B cell (primary cell): Measurements from ENCODE around the gene MYL4. TPM values are rescaled to one million over a fixed set of nuclear protein-coding genes. Genes with fewer than 3 reads are reported as not detected.

Source experiments
- ATAC-seq: fragments of 200-7000 bp; cut with Tn5 transposase; one replicate; pipeline ENCODE4 v1.10.0; 2021; ENCODE audit warnings: low read depth, mild to moderate bottlenecking, moderate number of reproducible peaks, moderate library complexity
- CTCF ChIA-PET: fragments of 350-600 bp; sonication (Branson Sonifier 250); formaldehyde crosslinking; loops from one replicate; lab custom pipeline; 2021; ENCODE audit warnings: antibody characterized with exemption, inconsistent platforms; lab: Charles Lee
- POLR2A ChIA-PET: fragments of 350-600 bp; sonication (Branson Sonifier 250); formaldehyde crosslinking; loops from one replicate; lab custom pipeline; 2021; ENCODE audit warnings: antibody characterized with exemption; lab: Charles Lee
- DNase-seq: peaks from one replicate; pipeline ENCODE4 v3.0.0; 2013
- H2AFZ ChIP-seq: 2 replicates; pipeline ENCODE4 v1.6.1; 2012; ENCODE audit warnings: mild to moderate bottlenecking, low read depth, low read length; ENCODE audit not compliant: insufficient read depth, poor library complexity, severe bottlenecking
- H3K27ac ChIP-seq, 2 donors: 1 replicate in 1 of 2; 2 replicates in 1 of 2; pipeline ENCODE4 v1.5.1; 2012 to 2013; ENCODE audit warnings: low read length in 2 of 2, mild to moderate bottlenecking in 2 of 2, moderate library complexity in 1 of 2
- H3K27me3 ChIP-seq, 4 experiments: fragments of 200-600 bp in 1 of 4; sonication (generic) in 1 of 4; replicated peaks in 1 of 4; 1 replicate in 2 of 4; 2 replicates in 2 of 4; pipeline versions ENCODE4 v1.6.1 to v1.7.0; 2013 to 2016; ENCODE audit warnings: low read length in 3 of 4, mild to moderate bottlenecking in 2 of 4, mixed read lengths in 1 of 4, moderate library complexity in 1 of 4; ENCODE audit not compliant: insufficient read depth in 4 of 4, control insufficient read depth in 3 of 4; ENCODE audit errors: control extremely low read depth in 1 of 4
- H3K36me3 ChIP-seq, 2 experiments: replicated peaks in 1 of 2; 1 replicate in 1 of 2; 2 replicates in 1 of 2; pipeline versions ENCODE4 v1.6.1 to v1.7.1; 2013; ENCODE audit warnings: low read length in 1 of 2; ENCODE audit not compliant: insufficient read depth in 2 of 2, control insufficient read depth in 1 of 2; ENCODE audit errors: control extremely low read depth in 1 of 2, extremely low read depth in 1 of 2
- H3K4me1 ChIP-seq, 2 donors: fragments of 200-600 bp in 1 of 2; sonication (generic) in 1 of 2; 1 replicate in 1 of 2; 2 replicates in 1 of 2; pipeline versions ENCODE4 v1.5.1 to v1.6.1; 2013 to 2017; ENCODE audit warnings: low read length in 2 of 2; ENCODE audit not compliant: control insufficient read depth in 2 of 2, insufficient read depth in 2 of 2
- H3K4me2 ChIP-seq: replicated peaks from 2 replicates; pipeline ENCODE3; 2012; ENCODE audit warnings: mild to moderate bottlenecking, low read depth, low read length; ENCODE audit not compliant: poor library complexity, severe bottlenecking
- H3K4me3 ChIP-seq, 5 experiments: fragments of 200-600 bp in 1 of 5; sonication (generic) in 1 of 5; 1 replicate in 3 of 5; 2 replicates in 2 of 5; pipeline versions ENCODE4 v1.5.1 to v1.7.0; 2011 to 2016; ENCODE audit warnings: low read length in 4 of 5, mild to moderate bottlenecking in 4 of 5, low read depth in 2 of 5, control low read depth in 1 of 5, moderate library complexity in 1 of 5; ENCODE audit not compliant: insufficient read depth in 1 of 5; ENCODE audit errors: control extremely low read depth in 1 of 5, extremely low read depth in 1 of 5
- H3K79me2 ChIP-seq: fragments of 200-600 bp; sonication (generic); one replicate; pipeline ENCODE4 v1.6.0; 2016; ENCODE audit warnings: low read length; ENCODE audit not compliant: control insufficient read depth, insufficient read depth
- H3K9ac ChIP-seq: fragments of 200-600 bp; sonication (generic); 2 replicates; pipeline ENCODE4 v1.6.1; 2017; ENCODE audit warnings: mild to moderate bottlenecking, low read length, moderate library complexity
- H3K9me3 ChIP-seq, 3 donors: one replicate each; pipeline versions ENCODE4 v1.6.1 to v1.7.1; 2013; ENCODE audit warnings: low read length in 2 of 3; ENCODE audit not compliant: control insufficient read depth in 2 of 3, insufficient read depth in 1 of 3; ENCODE audit errors: control extremely low read depth in 1 of 3
- H4K20me1 ChIP-seq: 2 replicates; pipeline ENCODE4 v1.6.0; 2012; ENCODE audit warnings: mild to moderate bottlenecking, low read length; ENCODE audit not compliant: insufficient read depth, control insufficient read depth, poor library complexity, severe bottlenecking
- H3K27ac Mint-ChIP-seq: one replicate; pipeline ENCODE4 v1.8.0; 2021; ENCODE audit warnings: mixed read lengths
- H3K27me3 Mint-ChIP-seq: one replicate; pipeline ENCODE4 v1.8.0; 2021; ENCODE audit warnings: mixed read lengths
- H3K4me1 Mint-ChIP-seq: one replicate; pipeline ENCODE4 v1.8.0; 2021; ENCODE audit warnings: mixed read lengths
- H3K4me3 Mint-ChIP-seq: one replicate; pipeline ENCODE4 v1.8.0; 2021; ENCODE audit warnings: mixed read lengths
- H3K9me3 Mint-ChIP-seq: one replicate; pipeline ENCODE4 v1.8.0; 2022; ENCODE audit warnings: mixed read lengths; ENCODE audit not compliant: insufficient read depth
- EZH2 ChIP-seq: IDR thresholded peaks from 2 replicates; pipeline ENCODE4 v1.6.1; 2012; ENCODE audit warnings: borderline replicate concordance, low read depth, mild to moderate bottlenecking, moderate library complexity, low read length; ENCODE audit not compliant: insufficient read depth, poor library complexity, severe bottlenecking
- WGBS: methylation state at CpG from one replicate; pipeline ENCODE4 v1.1.5; 2013; ENCODE audit warnings: missing lambda C conversion rate; ENCODE audit not compliant: insufficient coverage; 5-methylcytosine and 5-hydroxymethylcytosine counted together
- intact Hi-C: fragments of 100-400 bp; cut with micrococcal nuclease; formaldehyde crosslinking; loops from one replicate; pipeline ENCODE4 v1.10.0; 2022
- polyA minus RNA-seq: library from RNA; depleted of rRNA, polyadenylated mRNA; stranded (reverse); fragments of >200 nt; gene quantifications from 2 replicates; pipeline ENCODE4 v1.2.3, GENCODE V29; 2012
- polyA plus RNA-seq: library from polyadenylated mRNA; depleted of rRNA; stranded (reverse); fragments of >200 nt; gene quantifications from 2 replicates; pipeline ENCODE4 v1.2.3, GENCODE V29; 2012
- total RNA-seq, 2 donors: library from RNA; stranded (reverse); fragments of 120-200 nt in 1 of 2; gene quantifications; 1 replicate in 1 of 2; 2 replicates in 1 of 2; pipeline versions ENCODE4 v1.2.3 to v1.2.4, GENCODE V29; 2013 to 2022
- TF ChIP-seq, protein P1 (sequence below): fragments of 200-600 bp; IDR thresholded peaks from one replicate; pipeline ENCODE4 v1.8.0; 2022; ENCODE audit warnings: antibody characterized with exemption, mild to moderate bottlenecking

The MYL4 gene
- total RNA-seq: 0.42 TPM in 1 of 2 replicates, not detected in the other
- 25.7 TPM for total RNA-seq (2013)
- polyA plus RNA-seq: 0.16 and 0.26 TPM in 2 replicates
- 0.94 and 1.9 TPM in 2 replicates for polyA minus RNA-seq

DNA sequence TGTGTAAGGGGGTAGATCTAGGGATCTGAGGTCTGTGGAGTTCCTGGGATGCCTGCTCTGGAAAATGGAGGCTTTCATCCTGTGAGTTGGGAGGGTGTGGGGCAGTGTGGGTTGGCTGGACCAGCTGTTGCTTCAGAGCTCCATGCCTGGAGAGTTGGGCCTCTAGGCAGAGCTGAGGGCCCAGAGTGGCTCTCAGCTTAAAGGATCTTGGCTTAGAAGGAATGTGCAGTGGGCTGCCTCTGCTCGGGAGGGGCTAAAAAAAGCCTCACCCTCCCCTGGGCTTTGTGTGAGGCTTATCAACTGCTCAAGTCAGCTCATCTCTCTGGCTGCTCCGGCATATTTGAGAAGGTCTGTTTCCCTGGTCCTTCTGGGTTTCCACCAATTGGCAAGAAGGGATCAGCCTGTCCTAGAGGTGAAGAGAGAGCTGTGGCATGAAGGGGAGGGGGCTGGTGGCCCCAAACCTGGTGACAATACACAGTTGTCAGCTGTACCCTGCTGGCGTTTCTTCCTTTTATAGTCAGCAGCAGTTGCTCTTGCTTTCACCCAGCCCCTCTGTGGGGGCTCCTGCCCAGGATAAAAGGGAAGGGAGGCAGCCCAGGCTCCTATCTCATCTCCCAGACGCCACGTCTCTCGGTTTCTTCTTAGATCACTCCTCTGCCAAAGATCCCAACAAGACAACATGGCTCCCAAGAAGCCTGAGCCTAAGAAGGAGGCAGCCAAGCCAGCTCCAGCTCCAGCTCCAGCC, at the start of gene MYL4:
Gene MYL4, plus strand, starts transcription at position 605 of the 745 bp plus-strand sequence. Its CDS starts 75 bp downstream, at position 680.
- no peak for DNase-seq
- Histone ChIP-seq H3K4me1 (peaks cover 53 to 56% of the 10 kb centered on the region in 2 donors), H3K9me3 (no peaks in the 10 kb centered on the region), H3K27ac (no peak within 1 kb of the TSS), H4K20me1 (no peaks in the 10 kb centered on the region), H3K27me3 (no peaks in the 10 kb centered on the region), H3K9ac (no peak within 1 kb of the TSS), H3K79me2 (no peaks in the 10 kb centered on the region), H3K4me2 (peak within 1 kb of the TSS; percentile 21), H2AFZ (peak within 1 kb of the TSS; percentile 35), H3K4me3 (no peak within 1 kb of the TSS), H3K36me3 (no peaks in the 10 kb centered on the region)
- Mint-ChIP-seq H3K9me3 (no peaks in the 10 kb centered on the region), H3K27ac (peak within 1 kb of the TSS; percentile 99), H3K4me1 (peaks cover 65% of the 10 kb centered on the region), H3K27me3 (no peaks in the 10 kb centered on the region), H3K4me3 (peak within 1 kb of the TSS; percentile 24)
- TF ChIP-seq, protein P1, sequence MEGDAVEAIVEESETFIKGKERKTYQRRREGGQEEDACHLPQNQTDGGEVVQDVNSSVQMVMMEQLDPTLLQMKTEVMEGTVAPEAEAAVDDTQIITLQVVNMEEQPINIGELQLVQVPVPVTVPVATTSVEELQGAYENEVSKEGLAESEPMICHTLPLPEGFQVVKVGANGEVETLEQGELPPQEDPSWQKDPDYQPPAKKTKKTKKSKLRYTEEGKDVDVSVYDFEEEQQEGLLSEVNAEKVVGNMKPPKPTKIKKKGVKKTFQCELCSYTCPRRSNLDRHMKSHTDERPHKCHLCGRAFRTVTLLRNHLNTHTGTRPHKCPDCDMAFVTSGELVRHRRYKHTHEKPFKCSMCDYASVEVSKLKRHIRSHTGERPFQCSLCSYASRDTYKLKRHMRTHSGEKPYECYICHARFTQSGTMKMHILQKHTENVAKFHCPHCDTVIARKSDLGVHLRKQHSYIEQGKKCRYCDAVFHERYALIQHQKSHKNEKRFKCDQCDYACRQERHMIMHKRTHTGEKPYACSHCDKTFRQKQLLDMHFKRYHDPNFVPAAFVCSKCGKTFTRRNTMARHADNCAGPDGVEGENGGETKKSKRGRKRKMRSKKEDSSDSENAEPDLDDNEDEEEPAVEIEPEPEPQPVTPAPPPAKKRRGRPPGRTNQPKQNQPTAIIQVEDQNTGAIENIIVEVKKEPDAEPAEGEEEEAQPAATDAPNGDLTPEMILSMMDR: no peak
- TF ChIP-seq EZH2: no peak
- no peak for ATAC-seq
- ChIA-PET CTCF (interaction anchor here (1.0 to 6.3 kb wide), 3 partner anchors 12 to 21 kb away, joined by 3 to 23 read pairs (median 6); no protein-coding TSS in a partner anchor), POLR2A (interaction anchor here (0.6 to 0.7 kb wide), 2 partner anchors 9 kb away, joined by 3 to 6 read pairs; no protein-coding TSS in a partner anchor)
- WGBS: 26% methylated on average over 3 of the region's 6 CpGs
- intact Hi-C loops: no loop called here
